Measurements from ENCODE around the gene C14orf132. TPM values are rescaled to one million over a fixed set of nuclear protein-coding genes. Genes with fewer than 3 reads are reported as not detected.
"Not testable (repeated sequence)": the region's sequence is repeated elsewhere in the genome, so short reads cannot be mapped to it uniquely, and the experiment has no call there.

C14orf132 gene
- total RNA-seq, 2 donors from 2014 or later, result 1.6 to 5.6 TPM

DNA sequence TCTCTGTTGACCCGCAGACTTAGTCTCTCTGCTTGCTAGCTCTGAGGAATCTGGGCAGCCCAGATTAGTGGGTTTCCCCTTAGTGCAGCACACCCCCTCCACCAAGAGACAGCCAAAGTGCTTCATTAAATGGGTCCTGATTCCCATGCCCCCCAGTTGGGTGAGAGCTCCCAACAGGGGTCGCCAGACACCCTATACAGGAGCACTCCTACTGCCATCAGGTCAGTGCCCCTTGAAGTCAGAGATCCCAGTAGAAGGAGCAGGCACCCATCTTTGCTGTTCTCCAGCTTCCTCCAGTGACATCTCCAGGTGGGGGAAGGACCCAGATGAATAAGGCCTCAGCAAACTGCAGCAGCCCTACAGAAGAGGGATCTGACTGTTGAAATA, 36.7 kb upstream of the C14orf132 start:
- no peak for DNase-seq (ENCODE audit: low spot score)
- H3K27ac ChIP-seq, result no peak overlapping the region
- no peaks in the 10 kb centered on the region for H3K4me1 ChIP-seq
- peaks cover 0 to 5% of the 10 kb centered on the region in 2 donors for H3K27me3 ChIP-seq
- H3K9me3 ChIP-seq, result peaks cover 0 to 17% of the 10 kb centered on the region in 2 donors
- TF ChIP-seq, protein P1, sequence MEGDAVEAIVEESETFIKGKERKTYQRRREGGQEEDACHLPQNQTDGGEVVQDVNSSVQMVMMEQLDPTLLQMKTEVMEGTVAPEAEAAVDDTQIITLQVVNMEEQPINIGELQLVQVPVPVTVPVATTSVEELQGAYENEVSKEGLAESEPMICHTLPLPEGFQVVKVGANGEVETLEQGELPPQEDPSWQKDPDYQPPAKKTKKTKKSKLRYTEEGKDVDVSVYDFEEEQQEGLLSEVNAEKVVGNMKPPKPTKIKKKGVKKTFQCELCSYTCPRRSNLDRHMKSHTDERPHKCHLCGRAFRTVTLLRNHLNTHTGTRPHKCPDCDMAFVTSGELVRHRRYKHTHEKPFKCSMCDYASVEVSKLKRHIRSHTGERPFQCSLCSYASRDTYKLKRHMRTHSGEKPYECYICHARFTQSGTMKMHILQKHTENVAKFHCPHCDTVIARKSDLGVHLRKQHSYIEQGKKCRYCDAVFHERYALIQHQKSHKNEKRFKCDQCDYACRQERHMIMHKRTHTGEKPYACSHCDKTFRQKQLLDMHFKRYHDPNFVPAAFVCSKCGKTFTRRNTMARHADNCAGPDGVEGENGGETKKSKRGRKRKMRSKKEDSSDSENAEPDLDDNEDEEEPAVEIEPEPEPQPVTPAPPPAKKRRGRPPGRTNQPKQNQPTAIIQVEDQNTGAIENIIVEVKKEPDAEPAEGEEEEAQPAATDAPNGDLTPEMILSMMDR (IDR thresholded peaks at IDR 0.05), result no peak
- no peak overlapping the region for H3K4me3 ChIP-seq
- H3K36me3 ChIP-seq, result no peaks in the 10 kb centered on the region

DNA sequence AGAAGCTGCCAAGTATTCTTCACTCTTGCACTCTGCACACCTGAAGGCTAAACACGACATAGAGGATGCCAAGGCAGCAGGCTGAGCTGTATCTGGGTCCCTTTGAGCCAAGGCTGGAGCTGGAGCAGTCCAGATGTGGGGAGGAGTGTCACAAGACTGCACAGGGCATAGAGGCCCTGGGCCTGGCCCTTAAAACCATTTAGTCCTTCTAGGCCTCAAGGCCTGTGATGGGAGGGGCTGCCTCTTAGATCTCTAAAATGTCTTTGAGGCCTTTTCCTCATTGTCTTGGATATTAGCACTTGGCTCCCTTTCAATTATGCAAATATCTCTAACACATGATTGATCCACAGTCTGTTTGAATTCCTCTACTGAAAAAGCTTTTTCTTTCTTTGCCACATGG, 28.0 kb upstream of the C14orf132 start:
- TF ChIP-seq, protein P1 (IDR thresholded peaks at IDR 0.05), result no peak
- Histone ChIP-seq H3K4me3 (no peak overlapping the region), H3K9me3 (peaks cover 0 to 23% of the 10 kb centered on the region in 2 donors), H3K27ac (no peak overlapping the region), H3K4me1 (no peaks in the 10 kb centered on the region), H3K36me3 (no peaks in the 10 kb centered on the region), H3K27me3 (no peaks in the 10 kb centered on the region)
- no peak for DNase-seq (ENCODE audit: low spot score)

DNA sequence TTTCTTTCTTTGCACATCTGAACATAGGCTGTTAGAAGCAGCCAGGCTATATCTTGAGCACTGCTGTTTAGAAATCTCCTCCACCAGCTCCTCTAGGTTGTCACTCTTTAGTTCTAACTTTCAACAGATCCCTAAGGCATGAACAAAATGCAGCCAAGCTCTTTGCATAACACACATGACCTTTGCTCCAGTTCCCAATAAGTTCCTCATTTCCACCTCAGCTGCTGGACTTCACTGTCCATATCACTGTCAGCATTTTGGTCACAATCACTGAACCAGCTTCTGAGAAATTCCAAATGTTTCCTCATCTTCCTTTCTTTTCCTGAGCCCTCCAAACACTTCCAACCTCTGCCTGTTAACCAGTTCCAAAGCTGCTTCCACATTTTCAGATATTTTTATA, 27.6 kb upstream of the C14orf132 start:
- Histone ChIP-seq H3K36me3 (no peaks in the 10 kb centered on the region), H3K27me3 (no peaks in the 10 kb centered on the region), H3K4me1 (no peaks in the 10 kb centered on the region), H3K27ac (no peak overlapping the region), H3K9me3 (peaks cover 0 to 23% of the 10 kb centered on the region in 2 donors), H3K4me3 (no peak overlapping the region)
- TF ChIP-seq, protein P1 (IDR thresholded peaks at IDR 0.05), result no peak
- no peak for DNase-seq (ENCODE audit: low spot score)

- H3K4me1 ChIP-seq; H3K27ac ChIP-seq; H3K36me3 ChIP-seq; H3K4me3 ChIP-seq; H3K27me3 ChIP-seq; DNase-seq (ENCODE audit: low spot score): not testable (repeated sequence)
- peaks cover 0 to 23% of the 10 kb centered on the region in 2 donors for H3K9me3 ChIP-seq
These were observed 26.4 kb upstream of the C14orf132 start for GRCh38 chr14:96012757-96013156.

DNA sequence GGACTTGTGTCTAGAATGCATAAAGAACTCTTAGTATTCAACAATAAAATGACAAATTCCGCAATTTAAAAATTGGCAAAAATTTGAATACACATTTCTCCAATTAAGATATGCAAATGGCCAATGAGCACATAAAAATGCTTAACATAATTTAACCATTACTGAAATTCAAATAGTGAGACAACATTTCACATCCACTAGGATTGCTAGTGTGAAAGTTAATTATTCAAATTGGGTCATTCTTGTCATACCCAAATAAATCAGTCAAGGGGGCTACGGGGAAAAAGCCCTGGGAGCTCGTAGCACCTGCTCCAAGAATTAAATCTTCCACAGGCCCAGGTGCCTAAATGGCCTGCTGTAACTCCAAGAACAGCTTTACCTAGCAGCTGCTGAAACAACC, 25.0 kb upstream of the C14orf132 start:
- no peaks in the 10 kb centered on the region for H3K27me3 ChIP-seq
- TF ChIP-seq, protein P1 (IDR thresholded peaks at IDR 0.05), result no peak
- no peak overlapping the region for H3K4me3 ChIP-seq
- no peaks in the 10 kb centered on the region for H3K36me3 ChIP-seq
- H3K9me3 ChIP-seq, result peaks cover 0 to 23% of the 10 kb centered on the region in 2 donors
- H3K27ac ChIP-seq, result no peak overlapping the region
- H3K4me1 ChIP-seq, result no peaks in the 10 kb centered on the region
- no peak for DNase-seq (ENCODE audit: low spot score)

GRCh38 chr14:96016501-96017160, 22.5 kb upstream of the C14orf132 start:
- Histone ChIP-seq H3K27me3 (no peaks in the 10 kb centered on the region), H3K9me3 (peaks cover 0 to 9% of the 10 kb centered on the region in 2 donors), H3K36me3 (no peaks in the 10 kb centered on the region), H3K4me1 (no peaks in the 10 kb centered on the region), H3K27ac (no peak overlapping the region), H3K4me3 (no peak overlapping the region)
- TF ChIP-seq, protein P1 (IDR thresholded peaks at IDR 0.05), result no peak
- no peak for DNase-seq (ENCODE audit: low spot score)
